GM21360 (cell line): ENCODE results near the gene IMMP2L.

Source experiments
- ATAC-seq: cut with Tn5 transposase; IDR thresholded peaks from one replicate; pipeline ENCODE4 v1.9.1; 2021; ENCODE audit warnings: mild to moderate bottlenecking, moderate library complexity; ENCODE audit not compliant: unreplicated experiment

The IMMP2L gene

DNA sequence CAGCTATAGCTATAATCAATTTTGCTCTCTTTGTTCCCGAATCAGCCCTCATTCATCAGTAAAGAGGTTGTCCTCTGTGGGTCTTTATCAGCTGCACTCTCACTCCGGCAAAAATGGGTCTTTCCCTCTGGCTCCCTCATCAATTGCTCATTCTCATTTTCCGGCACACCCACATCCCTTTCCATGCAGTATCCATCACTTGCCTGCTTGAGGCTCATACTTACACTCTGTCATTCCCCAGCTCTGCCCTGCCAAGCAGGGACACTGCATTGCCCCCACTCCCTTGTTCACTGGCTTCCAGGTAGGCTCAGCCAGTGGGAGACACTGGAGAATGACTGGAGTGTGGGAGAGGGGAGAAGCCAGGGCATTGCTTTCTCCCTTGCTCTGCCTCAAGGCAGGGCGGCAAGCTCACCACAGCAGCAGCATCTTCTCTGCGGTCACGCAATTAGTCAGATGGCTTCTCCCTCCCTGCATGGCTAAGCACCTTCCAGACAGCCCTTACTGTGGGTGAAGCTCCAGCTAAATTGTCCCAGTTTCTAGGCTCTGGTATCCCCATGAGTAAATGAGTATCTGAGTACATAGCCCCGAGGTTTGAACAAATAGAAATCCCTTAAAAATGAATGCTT lies 942.1 kb downstream of the IMMP2L start:
- ATAC-seq, result no peak
